CD14-positive monocyte (primary cell): ENCODE measurements around the gene PTH2R. TPM values are rescaled to one million over a fixed set of nuclear protein-coding genes. Genes with fewer than 3 reads are reported as not detected.

Experiments used
- DNase-seq, 3 donors: peaks; one replicate each; pipeline ENCODE4 v3.0.0-alpha.2; 2011 to 2022
- H2AFZ ChIP-seq: 2 replicates; pipeline ENCODE4 v1.6.0; 2012; ENCODE audit warnings: mild to moderate bottlenecking, low read depth, low read length, inconsistent platforms; ENCODE audit not compliant: insufficient read depth, poor library complexity, severe bottlenecking
- H3K27ac ChIP-seq, 2 donors: 1 replicate in 1 of 2; 2 replicates in 1 of 2; pipeline ENCODE4 v1.5.1; 2012 to 2013; ENCODE audit warnings: low read length in 2 of 2, control low read depth in 1 of 2, inconsistent platforms in 1 of 2, low read depth in 1 of 2, mild to moderate bottlenecking in 1 of 2
- H3K27me3 ChIP-seq, 2 donors: one replicate each; pipeline versions ENCODE4 v1.6.0 to v1.6.1; 2011 to 2013; ENCODE audit warnings: low read length in 2 of 2; ENCODE audit not compliant: control insufficient read depth in 2 of 2, insufficient read depth in 2 of 2
- H3K36me3 ChIP-seq, 2 donors: replicated peaks in 1 of 2; 1 replicate in 1 of 2; 2 replicates in 1 of 2; pipeline versions ENCODE4 v1.5.1 to v1.6.1; 2012 to 2013; ENCODE audit warnings: low read length in 2 of 2, control low read depth in 1 of 2, inconsistent platforms in 1 of 2, mild to moderate bottlenecking in 1 of 2; ENCODE audit not compliant: insufficient read depth in 2 of 2, control insufficient read depth in 1 of 2
- H3K4me1 ChIP-seq, 2 donors: 1 replicate in 1 of 2; 2 replicates in 1 of 2; pipeline versions ENCODE4 v1.5.1 to v1.6.1; 2012 to 2013; ENCODE audit warnings: low read length in 2 of 2, control low read depth in 1 of 2, inconsistent platforms in 1 of 2, mild to moderate bottlenecking in 1 of 2, moderate library complexity in 1 of 2; ENCODE audit not compliant: insufficient read depth in 2 of 2, control insufficient read depth in 1 of 2
- H3K4me2 ChIP-seq: replicated peaks from 2 replicates; pipeline ENCODE3; 2012; ENCODE audit warnings: low read length, moderate library complexity, mild to moderate bottlenecking; ENCODE audit not compliant: poor library complexity, severe bottlenecking; ENCODE audit errors: extremely low read depth
- H3K4me3 ChIP-seq, 3 experiments: fragments of 200-600 bp in 1 of 3; sonication (generic) in 1 of 3; replicated peaks in 1 of 3; 1 replicate in 2 of 3; 2 replicates in 1 of 3; pipeline ENCODE4 v1.5.1; 2011 to 2013; ENCODE audit warnings: low read length in 3 of 3, mild to moderate bottlenecking in 3 of 3, control low read depth in 2 of 3, low read depth in 2 of 3, inconsistent platforms in 1 of 3, moderate library complexity in 1 of 3
- H3K79me2 ChIP-seq: 2 replicates; pipeline ENCODE4 v1.6.0; 2012; ENCODE audit warnings: mild to moderate bottlenecking, control low read depth, inconsistent platforms, low read length, moderate library complexity; ENCODE audit not compliant: insufficient read depth
- H3K9ac ChIP-seq: 2 replicates; pipeline ENCODE4 v1.6.0; 2017; ENCODE audit warnings: low read length, mild to moderate bottlenecking; ENCODE audit not compliant: insufficient read depth, poor library complexity, severe bottlenecking
- H3K9me3 ChIP-seq, 2 donors: replicated peaks in 1 of 2; 1 replicate in 1 of 2; 2 replicates in 1 of 2; pipeline versions ENCODE4 v1.5.1 to v1.6.1; 2012 to 2013; ENCODE audit warnings: low read length in 2 of 2, control low read depth in 1 of 2; ENCODE audit not compliant: control insufficient read depth in 1 of 2, insufficient read depth in 1 of 2
- H4K20me1 ChIP-seq: 2 replicates; pipeline ENCODE4 v1.6.0; 2012; ENCODE audit warnings: mild to moderate bottlenecking, low read length, control low read depth, moderate library complexity; ENCODE audit not compliant: insufficient read depth
- H3K27ac Mint-ChIP-seq, 7 donors: one replicate each; pipeline ENCODE4 v1.8.0; 2020; ENCODE audit warnings: mild to moderate bottlenecking in 7 of 7, mixed read lengths in 7 of 7, moderate library complexity in 6 of 7, inconsistent platforms in 2 of 7
- H3K27me3 Mint-ChIP-seq, 3 donors: one replicate each; pipeline ENCODE4 v1.8.0; 2021 to 2022; ENCODE audit warnings: low read depth in 3 of 3, mild to moderate bottlenecking in 3 of 3, mixed read lengths in 3 of 3, moderate library complexity in 3 of 3, inconsistent platforms in 1 of 3
- H3K36me3 Mint-ChIP-seq, 2 donors: one replicate each; pipeline ENCODE4 v1.8.0; 2020; ENCODE audit warnings: mixed read lengths in 2 of 2, inconsistent platforms in 1 of 2, mild to moderate bottlenecking in 1 of 2
- H3K4me1 Mint-ChIP-seq: one replicate; pipeline ENCODE4 v1.8.0; 2020; ENCODE audit warnings: mild to moderate bottlenecking, mixed read lengths
- H3K4me3 Mint-ChIP-seq, 2 donors: one replicate each; pipeline ENCODE4 v1.8.0; 2020; ENCODE audit warnings: mild to moderate bottlenecking in 2 of 2, mixed read lengths in 2 of 2, moderate library complexity in 1 of 2
- H3K9me3 Mint-ChIP-seq, 7 donors: one replicate each; pipeline ENCODE4 v1.8.0; 2020 to 2022; ENCODE audit warnings: mixed read lengths in 7 of 7, mild to moderate bottlenecking in 6 of 7, moderate library complexity in 6 of 7, inconsistent platforms in 2 of 7
- CTCF ChIP-seq: fragments of 200-600 bp; IDR thresholded peaks from one replicate; pipeline ENCODE4 v1.8.0; 2022; ENCODE audit warnings: antibody characterized with exemption, mild to moderate bottlenecking
- WGBS: methylation state at CpG from one replicate; pipeline ENCODE4 v1.1.5; 2013; ENCODE audit warnings: missing lambda C conversion rate; ENCODE audit not compliant: insufficient coverage; 5-methylcytosine and 5-hydroxymethylcytosine counted together
- intact Hi-C, 2 donors: fragments of 100-400 bp; cut with micrococcal nuclease; formaldehyde crosslinking; loops; one replicate each; pipeline versions ENCODE4 v1.15.0 to v1.15.1; 2023
- polyA plus RNA-seq, 3 donors: library from polyadenylated mRNA; depleted of rRNA in 1 of 3; unstranded in 2 of 3; stranded (reverse) in 1 of 3; fragments of 300-500 nt in 2 of 3; fragments of >200 nt in 1 of 3; fragmentation: Illumina TruSeq in 2 of 3; gene quantifications; 1 replicate in 2 of 3; 2 replicates in 1 of 3; pipeline ENCODE4 v1.2.3, GENCODE V29; 2012 to 2021

The PTH2R gene
- polyA plus RNA-seq, 3 donors, result 0.07 to 0.12 (median 0.11) TPM

- peak; percentile 71 for TF ChIP-seq CTCF
- H3K9ac ChIP-seq, result no peak overlapping the region
- no peaks in the 10 kb centered on the region for H3K9me3 ChIP-seq
- intact Hi-C loops, result no loop called here
- H4K20me1 ChIP-seq, result no peaks in the 10 kb centered on the region
- no peak overlapping the region for H3K27ac Mint-ChIP-seq
- H3K4me1 ChIP-seq, result no peaks in the 10 kb centered on the region
- H3K36me3 Mint-ChIP-seq, result no peaks in the 10 kb centered on the region
- no peak overlapping the region for H3K4me2 ChIP-seq
- H3K9me3 Mint-ChIP-seq, result peaks cover 0 to 7% (median 3%) of the 10 kb centered on the region in 7 donors
- no peak overlapping the region for H3K4me3 ChIP-seq
- peaks cover 2 to 5% (median 3%) of the 10 kb centered on the region in 3 donors for H3K27me3 Mint-ChIP-seq
- H3K27ac ChIP-seq, result no peak overlapping the region
- H3K36me3 ChIP-seq, result no peaks in the 10 kb centered on the region
- H2AFZ ChIP-seq, result no peak overlapping the region
- 100% methylated on average over 1 of the region's 6 CpGs for WGBS
- DNase-seq, result peak in 1 of 3 donors; percentile 9
- H3K4me1 Mint-ChIP-seq, result no peaks in the 10 kb centered on the region
- no peak overlapping the region for H3K4me3 Mint-ChIP-seq
- H3K27me3 ChIP-seq, result no peaks in the 10 kb centered on the region
- H3K79me2 ChIP-seq, result no peaks in the 10 kb centered on the region
These were observed 59.7 kb downstream of the PTH2R start for GRCh38 chr2:208466151-208466919.

- no CpG with 5 or more reads among the region's 1 CpG for WGBS
- H3K79me2 ChIP-seq, result no peaks in the 10 kb centered on the region
- H3K36me3 ChIP-seq, result no peaks in the 10 kb centered on the region
- Mint-ChIP-seq H3K9me3 (peaks cover 0 to 12% (median 5%) of the 10 kb centered on the region in 7 donors), H3K27me3 (peaks cover 2 to 6% (median 3%) of the 10 kb centered on the region in 3 donors), H3K27ac (no peak overlapping the region), H3K36me3 (no peaks in the 10 kb centered on the region), H3K4me1 (no peaks in the 10 kb centered on the region), H3K4me3 (no peak overlapping the region)
- no peaks in the 10 kb centered on the region for H4K20me1 ChIP-seq
- no peak overlapping the region for H3K9ac ChIP-seq
- no peaks in the 10 kb centered on the region for H3K27me3 ChIP-seq
- DNase-seq, result no peak
- no peak overlapping the region for H2AFZ ChIP-seq
- no peak for TF ChIP-seq CTCF
- no peak overlapping the region for H3K27ac ChIP-seq
- no peaks in the 10 kb centered on the region for H3K4me1 ChIP-seq
- H3K9me3 ChIP-seq, result peaks cover 0 to 4% of the 10 kb centered on the region in 2 donors
- intact Hi-C loops, result no loop called here
- H3K4me3 ChIP-seq, result no peak overlapping the region
- no peak overlapping the region for H3K4me2 ChIP-seq
These were observed 60.3 kb downstream of the PTH2R start for GRCh38 chr2:208466920-208467298.
